ENCODE data around the gene PLEKHF1.
A peak's percentile ranks its signal among the peaks of the same experiment; 100 is the strongest.
"Not testable (repeated sequence)": the region's sequence is repeated elsewhere in the genome, so short reads cannot be mapped to it uniquely, and the experiment has no call there.

Gene PLEKHF1

GRCh38 chr19:29668746-29669609 lies 3.7 kb downstream of the PLEKHF1 start:
- H3K4me3 ChIP-seq (ENCODE audit: low read depth in 1 of 2, low read length in 2 of 2) = no peak overlapping the region
- no peak overlapping the region for H3K4me2 ChIP-seq (ENCODE audit: insufficient read depth, low read length)
- H3K36me3 ChIP-seq (ENCODE audit: insufficient read depth, low read length) = peaks cover 5% of the 10 kb centered on the region
- TF ChIP-seq CTCF (IDR thresholded peaks at IDR 0.05; ENCODE audit: borderline replicate concordance, extremely low read depth, low read length, poor library complexity, severe bottlenecking) = peak; percentile 26
- TF ChIP-seq EZH2 (IDR thresholded peaks at IDR 0.05; ENCODE audit: borderline replicate concordance, low read depth, low read length, severe bottlenecking) = no peak
- 0 out of 2 replicates have a peak, but pooled peaks cover 5% of the 10 kb centered on the region for H4K20me1 ChIP-seq (ENCODE audit: insufficient read depth, low read length)
- no peak overlapping the region for H2AFZ ChIP-seq (ENCODE audit: low read depth, low read length)
- ATAC-seq (ENCODE audit: insufficient read depth, low read depth) = no peak
- H3K9me3 ChIP-seq (ENCODE audit: insufficient read depth, low read length, severe bottlenecking) = no peaks in the 10 kb centered on the region
- H3K4me1 ChIP-seq (ENCODE audit: insufficient read depth, low read length) = peaks cover 75% of the 10 kb centered on the region
- peaks cover 7% of the 10 kb centered on the region for H3K27me3 ChIP-seq (ENCODE audit: insufficient read depth, low read length, poor library complexity)
- no peak for DNase-seq
- no peak overlapping the region for H3K27ac ChIP-seq (ENCODE audit: low read length)
- H3K9ac ChIP-seq (ENCODE audit: low read depth, low read length) = no peak overlapping the region
- peaks cover 39% of the 10 kb centered on the region for H3K79me2 ChIP-seq (ENCODE audit: insufficient read depth, low read length)

- peaks cover 39% of the 10 kb centered on the region for H3K79me2 ChIP-seq (ENCODE audit: insufficient read depth, low read length)
- ATAC-seq (ENCODE audit: insufficient read depth, low read depth) (no peak), DNase-seq (no peak)
- peaks cover 71% of the 10 kb centered on the region for H3K4me1 ChIP-seq (ENCODE audit: insufficient read depth, low read length)
- no peak overlapping the region for H2AFZ ChIP-seq (ENCODE audit: low read depth, low read length)
- no peak overlapping the region for H3K9ac ChIP-seq (ENCODE audit: low read depth, low read length)
- TF ChIP-seq EZH2 (IDR thresholded peaks at IDR 0.05; ENCODE audit: borderline replicate concordance, low read depth, low read length, severe bottlenecking) = no peak
- H3K4me2 ChIP-seq (ENCODE audit: insufficient read depth, low read length) = no peak overlapping the region
- peaks cover 18% of the 10 kb centered on the region for H3K36me3 ChIP-seq (ENCODE audit: insufficient read depth, low read length)
- 0 out of 2 replicates have a peak, but pooled peaks cover 5% of the 10 kb centered on the region for H4K20me1 ChIP-seq (ENCODE audit: insufficient read depth, low read length)
- no peak overlapping the region for H3K4me3 ChIP-seq (ENCODE audit: low read depth in 1 of 2, low read length in 2 of 2)
- H3K9me3 ChIP-seq (ENCODE audit: insufficient read depth, low read length, severe bottlenecking) = no peaks in the 10 kb centered on the region
- H3K27ac ChIP-seq (ENCODE audit: low read length) = no peak overlapping the region
- H3K27me3 ChIP-seq (ENCODE audit: insufficient read depth, low read length, poor library complexity) = peaks cover 7% of the 10 kb centered on the region
These were observed 5.0 kb downstream of the PLEKHF1 start for GRCh38 chr19:29670255-29670654.

- Histone ChIP-seq H3K79me2 (ENCODE audit: insufficient read depth, low read length) (peaks cover 36% of the 10 kb centered on the region), H3K27ac (ENCODE audit: low read length) (peak overlapping the region; percentile 86; the same call in 1 of the 2 replicates), H3K36me3 (ENCODE audit: insufficient read depth, low read length) (peaks cover 25% of the 10 kb centered on the region), H3K4me1 (ENCODE audit: insufficient read depth, low read length) (peaks cover 65% of the 10 kb centered on the region)
- not testable (repeated sequence) for H3K4me2 ChIP-seq (ENCODE audit: insufficient read depth, low read length); DNase-seq; H3K4me3 ChIP-seq (ENCODE audit: low read depth in 1 of 2, low read length in 2 of 2); H3K9ac ChIP-seq (ENCODE audit: low read depth, low read length); H2AFZ ChIP-seq (ENCODE audit: low read depth, low read length); ATAC-seq (ENCODE audit: insufficient read depth, low read depth); H3K27me3 ChIP-seq (ENCODE audit: insufficient read depth, low read length, poor library complexity); H3K9me3 ChIP-seq (ENCODE audit: insufficient read depth, low read length, severe bottlenecking); H4K20me1 ChIP-seq (ENCODE audit: insufficient read depth, low read length)
These were observed 5.7 kb downstream of the PLEKHF1 start for GRCh38 chr19:29671026-29671392.

GRCh38 chr19:29671393-29672160 lies 6.3 kb downstream of the PLEKHF1 start:
- TF ChIP-seq CTCF (IDR thresholded peaks at IDR 0.05; ENCODE audit: borderline replicate concordance, extremely low read depth, low read length, poor library complexity, severe bottlenecking) = peak; percentile 35
- no peak for TF ChIP-seq EZH2 (IDR thresholded peaks at IDR 0.05; ENCODE audit: borderline replicate concordance, low read depth, low read length, severe bottlenecking)
- H3K9ac ChIP-seq (ENCODE audit: low read depth, low read length) = no peak overlapping the region
- no peak overlapping the region for H2AFZ ChIP-seq (ENCODE audit: low read depth, low read length)
- peak; percentile 20; the same call in 2 of the 3 replicates for ATAC-seq (ENCODE audit: insufficient read depth, low read depth)
- H3K4me2 ChIP-seq (ENCODE audit: insufficient read depth, low read length) = no peak overlapping the region
- peak; percentile 72 for DNase-seq
- H3K9me3 ChIP-seq (ENCODE audit: insufficient read depth, low read length, severe bottlenecking) = no peaks in the 10 kb centered on the region
- peaks cover 28% of the 10 kb centered on the region for H3K36me3 ChIP-seq (ENCODE audit: insufficient read depth, low read length)
- peaks cover 36% of the 10 kb centered on the region for H3K79me2 ChIP-seq (ENCODE audit: insufficient read depth, low read length)
- no peaks in the 10 kb centered on the region for H3K27me3 ChIP-seq (ENCODE audit: insufficient read depth, low read length, poor library complexity)
- peaks cover 59% of the 10 kb centered on the region for H3K4me1 ChIP-seq (ENCODE audit: insufficient read depth, low read length)
- 0 out of 2 replicates have a peak, but pooled peaks cover 5% of the 10 kb centered on the region for H4K20me1 ChIP-seq (ENCODE audit: insufficient read depth, low read length)
- H3K4me3 ChIP-seq (ENCODE audit: low read depth in 1 of 2, low read length in 2 of 2) = no peak overlapping the region
- peak overlapping the region; percentile 86 for H3K27ac ChIP-seq (ENCODE audit: low read length)

All from DND-41 (cell line).